Body of pancreas (tissue), 4 donors: ENCODE measurements around the gene PSMD3.
"Not testable (repeated sequence)": the region's sequence is repeated elsewhere in the genome, so short reads cannot be mapped to it uniquely, and the experiment has no call there.

Source experiments
- CTCF ChIP-seq, 7 experiments: fragments of 450-650 bp in 4 of 7; fragments of 200-600 bp in 3 of 7; sonication (generic) in 3 of 7; IDR thresholded peaks; one replicate each; pipeline ENCODE4 v1.5.1; 2016 to 2019; ENCODE audit warnings: antibody characterized with exemption in 7 of 7
- POLR2A ChIP-seq, 3 donors: fragments of 450-650 bp; IDR thresholded peaks; one replicate each; pipeline ENCODE4 v1.6.1; 2016; ENCODE audit warnings: antibody characterized with exemption in 3 of 3, mild to moderate bottlenecking in 2 of 3

GRCh38 chr17:40012017-40012647 is 31.5 kb downstream of the PSMD3 start:
- not testable (repeated sequence) for TF ChIP-seq CTCF, POLR2A (IDR thresholded peaks at IDR 0.05)
